UCSD-AML1 (cell line): ENCODE measurements around the gene TNNI3K.

Source experiments
- DNase-seq: peaks from one replicate; lab custom pipeline; 2025; ENCODE audit not compliant: unreplicated experiment; lab: John Stamatoyannopoulos, UW

The TNNI3K gene

DNA sequence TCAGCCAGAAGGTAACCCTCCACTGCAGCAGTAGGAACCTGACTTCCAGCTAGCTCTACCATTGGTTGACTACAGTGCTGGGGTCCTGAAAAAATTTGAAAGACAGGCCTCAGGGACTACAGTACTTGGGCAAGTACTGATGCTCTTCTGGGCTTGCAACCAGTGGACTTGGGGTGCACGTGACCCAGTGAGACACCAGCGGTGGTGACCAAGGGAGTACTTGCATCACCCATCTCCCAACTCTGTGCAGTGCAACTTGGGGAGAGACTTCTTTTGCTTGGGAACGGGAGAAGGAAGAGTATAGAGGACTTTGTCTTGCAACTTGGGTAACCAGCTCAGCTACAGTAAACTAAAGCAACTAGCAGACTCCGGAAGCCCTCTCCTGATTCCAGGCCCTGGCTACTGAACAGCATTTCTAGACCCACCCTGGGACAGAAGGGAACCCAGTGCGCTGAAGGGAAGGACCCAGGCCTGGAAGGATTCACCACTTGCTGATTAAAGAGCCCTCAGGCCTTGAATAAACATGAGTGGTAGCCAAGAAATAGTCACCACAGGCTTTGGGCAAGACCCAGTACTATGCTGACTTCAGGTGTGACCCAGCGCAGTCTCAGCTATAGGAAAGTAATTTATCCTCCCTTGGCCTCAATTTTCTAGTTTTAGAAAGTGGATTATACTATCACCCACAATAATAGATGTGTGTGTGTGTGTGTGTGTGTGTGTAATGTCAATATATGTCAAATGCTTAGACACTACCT is 45.6 kb downstream of the TNNI3K start:
- no peak for DNase-seq

- no peak for DNase-seq
These were observed 51.2 kb downstream of the TNNI3K start for GRCh38 chr1:74286414-74286813.

DNA sequence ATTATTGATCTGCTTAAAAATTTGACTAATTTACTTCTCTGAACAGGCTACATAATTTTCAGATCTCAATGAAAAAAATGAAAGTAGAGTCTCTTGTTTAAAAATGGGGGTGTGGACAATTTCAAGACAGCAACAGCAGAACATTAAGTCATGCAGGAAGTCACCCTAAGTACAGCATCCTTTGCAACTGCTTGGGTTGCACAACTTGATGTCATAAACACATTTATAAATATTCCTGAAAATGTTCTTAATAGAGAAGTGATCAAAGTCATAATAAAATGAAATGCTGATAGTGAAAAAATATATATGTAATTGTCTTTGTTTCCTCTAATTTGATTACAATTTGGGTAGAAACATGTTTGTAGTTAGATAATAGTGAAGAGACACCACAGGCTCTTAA is 79.3 kb downstream of the TNNI3K start:
- no peak for DNase-seq

DNA sequence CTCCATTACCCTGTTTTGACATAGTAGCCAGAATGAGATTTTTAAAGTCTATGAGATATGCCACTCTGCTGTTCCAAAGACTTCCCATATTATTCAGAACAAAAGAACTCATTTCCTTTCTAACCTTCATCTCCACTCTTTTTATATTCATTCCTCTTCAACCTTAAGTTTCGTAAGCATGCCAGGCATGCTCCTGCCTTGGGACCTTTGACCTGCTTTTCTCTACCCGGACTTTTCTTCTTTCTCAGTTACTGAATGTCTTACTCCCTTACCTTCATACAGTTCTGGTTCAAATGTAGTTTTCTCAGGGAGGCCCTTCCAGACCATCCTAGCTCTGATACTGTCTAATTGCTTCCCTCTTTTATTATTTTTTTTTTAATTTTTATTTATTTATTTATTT is 81.1 kb downstream of the TNNI3K start:
- no peak for DNase-seq

DNA sequence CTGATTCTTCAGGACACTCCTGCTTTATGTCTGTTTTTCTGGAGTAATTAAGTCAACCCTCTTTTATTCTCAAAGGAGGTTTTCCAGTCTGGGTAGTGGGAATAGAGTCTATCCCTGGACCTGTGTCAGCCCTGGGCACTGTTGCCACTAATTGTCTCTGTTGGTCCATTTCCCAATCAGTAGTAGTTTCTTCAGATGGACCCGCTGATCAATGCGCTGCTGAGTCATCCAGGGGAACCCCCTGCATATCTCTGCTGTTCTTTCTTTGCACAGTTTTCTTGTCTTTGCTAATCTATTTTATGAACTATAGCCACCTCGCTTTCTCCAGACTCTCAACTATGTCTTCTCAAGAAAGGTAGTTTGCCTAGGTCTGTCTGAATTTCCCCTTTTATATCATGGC is 82.5 kb downstream of the TNNI3K start:
- DNase-seq, result no peak

DNA sequence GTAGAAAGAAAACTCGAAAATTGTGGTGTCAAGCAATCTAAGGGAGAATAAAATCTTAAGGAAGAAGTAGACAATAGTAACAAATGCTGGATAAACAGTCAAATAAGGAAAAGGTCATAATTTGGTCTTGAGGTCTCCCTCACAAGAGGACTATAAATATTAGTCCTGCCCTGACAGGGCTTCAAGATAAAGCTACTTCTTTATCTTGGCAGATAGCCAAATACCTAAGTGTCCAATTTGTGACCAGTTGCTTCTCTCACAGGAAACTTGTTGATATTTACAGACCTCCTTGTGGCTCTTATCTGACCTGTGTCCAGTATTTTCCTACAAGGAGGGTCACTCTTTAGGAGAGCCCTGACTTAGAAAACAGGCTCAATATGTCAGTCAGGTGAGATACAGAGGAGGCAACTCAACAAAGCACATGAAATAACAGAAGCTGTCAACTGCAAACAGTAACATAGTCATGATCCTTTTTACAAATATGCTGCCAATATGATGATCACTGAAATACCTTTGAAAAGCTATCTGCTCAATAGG is 88.8 kb downstream of the TNNI3K start:
- no peak for DNase-seq

- DNase-seq, result no peak
These were observed 89.7 kb downstream of the TNNI3K start for GRCh38 chr1:74324684-74325448.

DNA sequence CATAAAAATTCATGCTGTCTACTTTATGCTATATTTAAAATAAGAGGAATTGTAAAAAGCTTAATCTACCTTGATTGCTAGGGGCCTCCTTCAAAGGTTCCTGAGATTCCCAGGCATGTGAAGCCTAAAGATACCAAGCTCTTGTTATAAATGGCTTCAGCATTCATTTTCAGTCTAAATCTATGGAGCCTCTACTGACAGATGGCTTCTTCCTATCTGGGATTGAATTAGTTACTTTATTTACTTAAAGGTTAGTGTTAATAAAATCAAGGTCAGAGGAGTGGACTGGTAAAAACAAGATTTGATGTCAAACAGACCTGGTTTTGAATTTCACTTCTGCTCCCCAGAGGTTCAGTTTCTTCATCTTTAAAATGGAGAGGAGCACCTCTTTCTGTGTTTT is 93.7 kb downstream of the TNNI3K start:
- DNase-seq, result no peak

- no peak for DNase-seq
These were observed 98.1 kb downstream of the TNNI3K start for GRCh38 chr1:74333244-74333643.

- no peak for DNase-seq
These were observed 99.0 kb downstream of the TNNI3K start for GRCh38 chr1:74334147-74334546.

GRCh38 chr1:74340656-74341055 is 105.5 kb downstream of the TNNI3K start:
- DNase-seq, result no peak

DNA sequence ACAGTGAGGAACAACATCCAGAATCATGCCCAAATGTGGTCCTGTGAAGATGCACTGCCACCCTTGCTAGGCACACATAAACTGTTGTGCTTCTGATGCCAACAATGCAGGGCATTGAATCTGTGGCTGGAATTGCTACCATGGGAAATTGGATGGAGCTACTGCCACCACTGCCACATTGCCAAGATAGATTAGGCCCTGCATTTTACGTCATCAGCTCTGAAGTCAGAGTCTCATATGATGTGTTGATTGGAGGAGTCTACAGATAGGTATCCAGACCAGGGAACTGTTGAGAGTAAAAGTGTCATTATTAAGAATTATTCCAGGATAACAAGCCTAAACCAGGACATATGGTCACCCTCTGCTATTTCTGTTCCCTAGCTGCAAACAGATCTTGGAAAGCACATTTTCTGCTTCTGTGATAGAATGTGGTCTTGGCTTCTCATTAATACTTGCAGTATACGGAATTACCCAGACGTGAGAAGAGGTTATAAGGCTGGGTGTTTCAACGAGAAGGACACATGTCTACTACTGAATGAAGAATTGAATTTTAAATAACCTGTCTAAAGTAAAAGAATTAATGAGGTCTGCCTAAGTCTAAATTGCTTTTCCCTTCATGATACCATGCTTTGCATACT is 106.6 kb downstream of the TNNI3K start:
- DNase-seq, result no peak

- DNase-seq, result no peak
These were observed 108.0 kb downstream of the TNNI3K start for GRCh38 chr1:74343216-74343615.

GRCh38 chr1:74344387-74344786 is 109.2 kb downstream of the TNNI3K start:
- DNase-seq, result no peak

GRCh38 chr1:74356493-74356892 is 121.3 kb downstream of the TNNI3K start:
- DNase-seq, result no peak

DNA sequence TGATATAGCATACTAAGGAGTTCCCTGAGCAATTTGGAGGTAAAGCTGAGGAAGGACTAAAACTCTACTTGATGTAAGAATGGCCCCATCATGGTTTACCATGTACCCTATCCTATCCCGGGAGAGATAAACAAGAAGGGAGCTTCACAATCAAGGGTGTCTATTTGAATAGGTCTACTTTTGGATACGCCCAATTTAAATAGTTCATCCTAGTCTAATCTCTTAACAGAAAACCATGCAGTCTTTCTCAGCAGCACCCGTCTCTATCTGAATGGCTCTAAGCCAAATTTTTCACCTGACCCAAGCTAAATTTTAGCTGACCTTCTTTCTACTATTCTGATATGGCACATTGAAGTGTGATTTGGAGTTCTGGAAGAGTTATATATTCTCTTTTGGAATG is 122.0 kb downstream of the TNNI3K start:
- DNase-seq, result no peak

- no peak for DNase-seq
These were observed 122.6 kb downstream of the TNNI3K start for GRCh38 chr1:74357756-74358155.

DNA sequence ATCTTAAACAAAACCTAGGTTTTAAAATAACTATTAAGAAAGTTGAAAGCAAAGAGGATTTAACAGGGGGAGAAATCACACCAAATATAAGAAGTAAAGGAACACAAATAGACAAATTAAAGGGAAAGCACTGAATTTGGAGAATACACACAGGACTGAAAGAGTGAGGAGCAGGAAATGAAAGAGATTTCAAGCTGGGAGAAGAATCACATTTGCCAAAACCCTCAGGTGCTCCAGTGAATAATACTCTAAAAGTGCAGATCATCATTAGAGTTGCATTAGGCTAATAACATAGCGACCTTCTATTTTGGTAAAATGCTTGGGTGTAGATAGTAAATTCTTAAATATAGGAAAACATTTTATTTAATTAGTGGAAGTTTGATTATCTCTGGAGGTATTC is 127.5 kb downstream of the TNNI3K start:
- no peak for DNase-seq

DNA sequence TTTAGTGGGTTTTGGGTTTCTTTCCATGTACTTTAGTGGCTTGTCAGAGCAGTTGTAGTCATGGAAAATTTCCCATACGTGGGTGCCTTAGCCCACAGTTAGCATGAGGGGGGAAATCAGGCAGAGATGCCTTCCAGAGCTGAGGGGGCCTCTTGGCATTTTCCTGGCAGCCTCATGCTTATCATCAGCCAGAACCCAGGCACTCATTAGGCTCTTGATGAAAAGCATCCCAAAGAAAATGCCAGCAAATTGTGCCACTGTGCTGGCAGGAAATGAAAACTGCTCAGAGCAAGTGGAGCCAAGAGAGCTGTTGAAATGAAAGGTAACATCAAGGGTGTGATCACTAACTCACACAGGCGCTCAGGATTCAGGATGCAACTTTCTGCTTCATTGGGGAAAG is 128.0 kb downstream of the TNNI3K start:
- no peak for DNase-seq

GRCh38 chr1:74367175-74367813 is 132.1 kb downstream of the TNNI3K start:
- DNase-seq, result no peak

- DNase-seq, result no peak
These were observed 133.1 kb downstream of the TNNI3K start for GRCh38 chr1:74368335-74368734.
